SK-N-SH (cell line): Measurements from ENCODE around the gene PADI4. TPM values are rescaled to one million over a fixed set of nuclear protein-coding genes. Genes with fewer than 3 reads are reported as not detected.

Experiments used
- CTCF ChIA-PET: fragments of 300-600, 350-600 bp; formaldehyde crosslinking; extraction: SDS; loops from one replicate; lab custom pipeline; 2021; lab: Yijun Ruan, JAX
- POLR2A ChIA-PET: fragments of 350-600 bp; sonication (Branson Sonifier 250); formaldehyde crosslinking; extraction: SDS; loops from one replicate; lab custom pipeline; 2020; ENCODE audit warnings: antibody characterized with exemption, inconsistent platforms; lab: Yijun Ruan, JAX
- DNase-seq: peaks from one replicate; pipeline ENCODE4 v3.0.0; 2012
- H2AFZ ChIP-seq: fragments of 200-600 bp; sonication (generic); 2 replicates; pipeline ENCODE4 v1.8.1; 2016; ENCODE audit warnings: antibody characterized with exemption, mild to moderate bottlenecking, low read depth
- H3F3A ChIP-seq: fragments of 200-600 bp; sonication (generic); replicated peaks from 2 replicates; pipeline ENCODE3; 2016; ENCODE audit warnings: antibody characterized with exemption, mild to moderate bottlenecking; ENCODE audit not compliant: insufficient read depth
- H3K27ac ChIP-seq, 2 experiments: fragments of 200-500 bp in 1 of 2; fragments of 200-600 bp in 1 of 2; sonication (Bioruptor generic) in 1 of 2; sonication (generic), shearing (Covaris generic) in 1 of 2; 2 replicates each; pipeline versions ENCODE4 v1.5.1 to v1.6.1; 2014 to 2016; ENCODE audit warnings: low read depth in 2 of 2, inconsistent platforms in 1 of 2, low read length in 1 of 2, mild to moderate bottlenecking in 1 of 2, mixed read lengths in 1 of 2
- H3K27me3 ChIP-seq: fragments of 200-600 bp; sonication (generic), shearing (Covaris generic); 2 replicates; pipeline ENCODE4 v1.6.1; 2016; ENCODE audit warnings: mixed run types; ENCODE audit not compliant: insufficient read depth
- H3K36me3 ChIP-seq, 2 experiments: fragments of 200-500 bp in 1 of 2; fragments of 200-600 bp in 1 of 2; sonication (Bioruptor generic) in 1 of 2; sonication (generic) in 1 of 2; replicated peaks in 1 of 2; 2 replicates each; pipeline versions ENCODE3 to v1.5.1; 2014 to 2016; ENCODE audit warnings: low read length in 1 of 2, mild to moderate bottlenecking in 1 of 2; ENCODE audit not compliant: insufficient read depth in 2 of 2, control insufficient read depth in 1 of 2
- H3K4me1 ChIP-seq, 2 experiments: fragments of 200-500 bp in 1 of 2; fragments of 200-600 bp in 1 of 2; sonication (Bioruptor generic) in 1 of 2; sonication (generic), shearing (Covaris generic) in 1 of 2; 2 replicates each; pipeline versions ENCODE4 v1.5.1 to v1.6.1; 2014 to 2016; ENCODE audit warnings: low read depth in 1 of 2, low read length in 1 of 2, mixed run types in 1 of 2; ENCODE audit not compliant: insufficient read depth in 2 of 2, control insufficient read depth in 1 of 2
- H3K4me2 ChIP-seq: fragments of 200-600 bp; sonication (generic), shearing (Covaris generic); 2 replicates; pipeline ENCODE4 v1.6.1; 2017; ENCODE audit warnings: mixed run types
- H3K4me3 ChIP-seq, 2 experiments: fragments of 200-500 bp in 1 of 2; fragments of 200-600 bp in 1 of 2; sonication (Bioruptor generic) in 1 of 2; sonication (generic), shearing (Covaris generic) in 1 of 2; 2 replicates each; pipeline versions ENCODE4 v1.5.1 to v1.8.1; 2014 to 2016; ENCODE audit warnings: low read depth in 2 of 2, inconsistent platforms in 1 of 2, low read length in 1 of 2, mild to moderate bottlenecking in 1 of 2, mixed read lengths in 1 of 2, moderate library complexity in 1 of 2
- H3K79me2 ChIP-seq: fragments of 200-600 bp; sonication (generic); 2 replicates; pipeline ENCODE4 v1.8.1; 2017; ENCODE audit warnings: mild to moderate bottlenecking; ENCODE audit not compliant: insufficient read depth
- H3K9ac ChIP-seq: fragments of 200-600 bp; sonication (generic); 2 replicates; pipeline ENCODE4 v1.6.1; 2017; ENCODE audit warnings: mixed run types
- H3K9me2 ChIP-seq: fragments of 200-600 bp; sonication (generic); 2 replicates; pipeline ENCODE4 v1.6.1; 2017; ENCODE audit warnings: mixed run types
- H3K9me3 ChIP-seq: fragments of 200-600 bp; sonication (generic); 2 replicates; pipeline ENCODE4 v1.6.1; 2017; ENCODE audit warnings: mixed run types, mild to moderate bottlenecking, moderate library complexity
- H4K20me1 ChIP-seq: fragments of 200-600 bp; sonication (generic); 2 replicates; pipeline ENCODE4 v1.6.1; 2017; ENCODE audit warnings: mild to moderate bottlenecking, mixed run types; ENCODE audit not compliant: insufficient read depth
- CHD2 ChIP-seq: fragments of 150-350 bp; IDR thresholded peaks from 2 replicates; pipeline ENCODE4 v1.6.1; 2018; ENCODE audit warnings: low read length; ENCODE audit not compliant: partially characterized antibody
- CTCF ChIP-seq: fragments of 200-600 bp; sonication (generic); IDR thresholded peaks from 2 replicates; pipeline ENCODE4 v1.6.1; 2017; ENCODE audit warnings: antibody characterized with exemption, mild to moderate bottlenecking, moderate library complexity
- ELF1 ChIP-seq: IDR thresholded peaks from 2 replicates; pipeline ENCODE4 v1.4.0; 2012
- FOSL2 ChIP-seq: IDR thresholded peaks from 2 replicates; pipeline ENCODE4 v1.4.0; 2012; ENCODE audit warnings: low read depth, mild to moderate bottlenecking, moderate library complexity, borderline replicate concordance
- FOXM1 ChIP-seq: IDR thresholded peaks from 2 replicates; pipeline ENCODE4 v1.4.0; 2012; ENCODE audit warnings: low read depth, mild to moderate bottlenecking
- MAX ChIP-seq: IDR thresholded peaks from 2 replicates; pipeline ENCODE4 v1.4.0; 2012; ENCODE audit warnings: low read depth
- REST ChIP-seq: IDR thresholded peaks from 2 replicates; pipeline ENCODE4 v1.6.1; 2012; ENCODE audit warnings: mild to moderate bottlenecking, low read depth, low read length, moderate library complexity
- SMC3 ChIP-seq: IDR thresholded peaks from 2 replicates; pipeline ENCODE4 v1.6.1; 2012; ENCODE audit warnings: low read depth, low read length, improper control_type of control experiment
- TAF1 ChIP-seq: IDR thresholded peaks from 2 replicates; pipeline ENCODE4 v1.6.1; 2012; ENCODE audit warnings: low read depth, mild to moderate bottlenecking, low read length, moderate library complexity, borderline replicate concordance
- TCF12 ChIP-seq: IDR thresholded peaks from 2 replicates; pipeline ENCODE4 v1.4.0; 2012
- TEAD4 ChIP-seq: IDR thresholded peaks from 2 replicates; pipeline ENCODE4 v1.4.0; 2012; ENCODE audit warnings: mild to moderate bottlenecking, borderline replicate concordance; ENCODE audit not compliant: insufficient read depth
- WGBS: methylation state at CpG from one replicate; pipeline ENCODE4 v1.1.6; 2017; ENCODE audit warnings: low lambda C conversion rate; 5-methylcytosine and 5-hydroxymethylcytosine counted together
- polyA plus RNA-seq, 3 experiments: library from polyadenylated mRNA; depleted of rRNA; stranded (reverse); fragments of >200 nt; gene quantifications; 2 replicates each; pipeline ENCODE4 v1.2.3, GENCODE V29; 2012

PADI4 gene
- polyA plus RNA-seq, 1 of the 3 experiments (the other 2 are of a cell fraction): not detected

GRCh38 chr1:17404034-17404684 is 96.2 kb downstream of the PADI4 start (continued):
- TF ChIP-seq MAX: no peak
- TF ChIP-seq FOXM1: no peak
- no peak for TF ChIP-seq CHD2
- no peak for TF ChIP-seq TCF12
- TF ChIP-seq SMC3: no peak

- peaks cover 6 to 26% of the 10 kb centered on the region in 2 experiments for H3K36me3 ChIP-seq
- H4K20me1 ChIP-seq: no peaks in the 10 kb centered on the region; the same call in 1 of the 2 replicates
- ChIA-PET POLR2A (no interaction called here), CTCF (interaction anchor here (0.9 to 2.8 kb wide), 6 partner anchors 9 to 279 kb away, joined by 3 to 11 read pairs (median 6); no protein-coding TSS in a partner anchor)
- no peaks in the 10 kb centered on the region for H3K9me3 ChIP-seq
- DNase-seq: no peak
- no peak for TF ChIP-seq TEAD4
- TF ChIP-seq REST: no peak
- no peak for TF ChIP-seq TAF1
- no peak for TF ChIP-seq ELF1
- no peak for TF ChIP-seq FOSL2
- no peak for TF ChIP-seq CTCF
- H3K27me3 ChIP-seq: no peaks in the 10 kb centered on the region
- peaks cover 0 to 8% of the 10 kb centered on the region in 2 experiments; a peak in 1 of 4 replicates for H3K4me1 ChIP-seq
- no peak overlapping the region for H2AFZ ChIP-seq
- H3F3A ChIP-seq: peaks cover 6% of the 10 kb centered on the region
- no peaks in the 10 kb centered on the region for H3K9me2 ChIP-seq
- no peak overlapping the region for H3K9ac ChIP-seq
- H3K4me3 ChIP-seq: no peak overlapping the region
- WGBS: 68% methylated on average over 3 of the region's 6 CpGs
- H3K27ac ChIP-seq: no peak overlapping the region
- H3K4me2 ChIP-seq: no peak overlapping the region
- no peaks in the 10 kb centered on the region for H3K79me2 ChIP-seq
Observed at GRCh38 chr1:17404820-17405219, 96.8 kb downstream of the PADI4 start.
